IPS DF 19.7 (cell line): ENCODE data around the gene PEX6.
A peak's percentile ranks its signal among the peaks of the same experiment; 100 is the strongest.
"Not testable (repeated sequence)": the region's sequence is repeated elsewhere in the genome, so short reads cannot be mapped to it uniquely, and the experiment has no call there.

Experiments used
- DNase-seq: peaks from one replicate; pipeline ENCODE4 v3.0.0-alpha.2; 2013; ENCODE audit warnings: low read depth, low spot score

The PEX6 gene

GRCh38 chr6:42978839-42979522, at the start of gene PEX6:
Gene PEX6 (minus strand): TSS chr6:42979181. CDS start chr6:42979150, 31 bp downstream.
- peak; percentile 82 for DNase-seq

- no peak for DNase-seq
Measured at GRCh38 chr6:43026365-43026764, 47.4 kb upstream of the PEX6 start.

- DNase-seq: no peak
Measured at GRCh38 chr6:43024436-43024835, 45.5 kb upstream of the PEX6 start.

GRCh38 chr6:43021270-43022047, 42.5 kb upstream of the PEX6 start, which contains the start of gene RRP36:
Gene RRP36 (plus strand): TSS chr6:43021623. CDS start chr6:43021655, 32 bp downstream.
- DNase-seq: no peak

- no peak for DNase-seq
Measured at GRCh38 chr6:43020847-43021246, 41.9 kb upstream of the PEX6 start.

GRCh38 chr6:43020052-43020705, 41.2 kb upstream of the PEX6 start:
- no peak for DNase-seq

GRCh38 chr6:43019152-43019551, 40.2 kb upstream of the PEX6 start:
- DNase-seq: no peak

GRCh38 chr6:43016943-43017334, 38.0 kb upstream of the PEX6 start:
- DNase-seq: no peak

- no peak for DNase-seq
Measured at GRCh38 chr6:43016176-43016942, 37.4 kb upstream of the PEX6 start.

GRCh38 chr6:43014434-43014909, 35.5 kb upstream of the PEX6 start:
- no peak for DNase-seq

GRCh38 chr6:43013843-43014433, 35.0 kb upstream of the PEX6 start, which contains the start of the genes KLHDC3 and MEA1:
Gene KLHDC3 (plus strand): TSS chr6:43014249. CDS start chr6:43017193, 2,944 bp downstream.
Gene MEA1 (minus strand): TSS chr6:43013946. CDS start chr6:43013813, 133 bp downstream.
- DNase-seq: peak; percentile 100

- no peak for DNase-seq
Measured at GRCh38 chr6:43013097-43013842, 34.3 kb upstream of the PEX6 start.

- DNase-seq: no peak
Measured at GRCh38 chr6:43012364-43012763, 33.4 kb upstream of the PEX6 start.

GRCh38 chr6:43011207-43011606, 32.2 kb upstream of the PEX6 start:
- DNase-seq: no peak

GRCh38 chr6:43009124-43009523, 30.1 kb upstream of the PEX6 start:
- no peak for DNase-seq

GRCh38 chr6:43007126-43007525, 28.1 kb upstream of the PEX6 start:
- no peak for DNase-seq

- no peak for DNase-seq
Measured at GRCh38 chr6:43006251-43006650, 27.3 kb upstream of the PEX6 start.

- DNase-seq: no peak
Measured at GRCh38 chr6:43005844-43006243, 26.9 kb upstream of the PEX6 start.

GRCh38 chr6:43001843-43002242, 22.9 kb upstream of the PEX6 start:
- no peak for DNase-seq

- DNase-seq: not testable (repeated sequence)
Measured at GRCh38 chr6:42998205-42998604, 19.2 kb upstream of the PEX6 start.
